Neural cell (in vitro differentiated cells): ENCODE data around the gene DPP10. TPM values are rescaled to one million over a fixed set of nuclear protein-coding genes. Genes with fewer than 3 reads are reported as not detected.

Source experiments
- H2AFZ ChIP-seq: fragments of 200-600, 300-800 bp; sonication (generic), shearing (Covaris generic); 2 replicates; pipeline ENCODE4 v1.6.0; 2014; ENCODE audit warnings: low read depth, mild to moderate bottlenecking, antibody characterized with exemption, low read length, moderate library complexity
- H3F3A ChIP-seq: fragments of 200-600 bp; shearing (Covaris generic); 2 replicates; pipeline ENCODE4 v1.6.1; 2016; ENCODE audit warnings: mild to moderate bottlenecking, moderate library complexity, mixed read lengths, antibody characterized with exemption, low read length; ENCODE audit not compliant: insufficient read depth, poor library complexity, severe bottlenecking
- H3K27ac ChIP-seq: fragments of 200-600, 300-800 bp; sonication (generic), shearing (Covaris generic); 2 replicates; pipeline ENCODE4 v1.5.1; 2014; ENCODE audit warnings: mild to moderate bottlenecking, low read length, moderate library complexity
- H3K27me3 ChIP-seq: fragments of 300-800, 200-600 bp; sonication (generic), shearing (Covaris generic); 2 replicates; pipeline ENCODE4 v1.6.0; 2014; ENCODE audit warnings: mild to moderate bottlenecking, low read depth, low read length, moderate library complexity; ENCODE audit not compliant: insufficient read depth
- H3K36me3 ChIP-seq: fragments of 300-800, 200-600 bp; sonication (generic), shearing (Covaris generic); 2 replicates; pipeline ENCODE4 v1.5.1; 2014; ENCODE audit warnings: mild to moderate bottlenecking, antibody characterized with exemption, low read length, moderate library complexity; ENCODE audit not compliant: insufficient read depth
- H3K4me2 ChIP-seq: fragments of 300-800, 200-600 bp; sonication (generic), shearing (Covaris generic); 2 replicates; pipeline ENCODE4 v1.6.0; 2014; ENCODE audit warnings: mild to moderate bottlenecking, low read length
- H3K4me3 ChIP-seq: fragments of 300-800, 200-600 bp; sonication (generic), shearing (Covaris generic); 2 replicates; pipeline ENCODE4 v1.5.1; 2014; ENCODE audit warnings: mild to moderate bottlenecking, low read length, moderate library complexity
- H3K79me2 ChIP-seq: fragments of 200-600 bp; shearing (Covaris generic); replicated peaks from 2 replicates; pipeline ENCODE4 v1.6.0; 2014; ENCODE audit warnings: mild to moderate bottlenecking, low read length, moderate library complexity; ENCODE audit not compliant: insufficient read depth
- H3K9ac ChIP-seq: fragments of 300-800, 200-600 bp; sonication (generic), shearing (Covaris generic); 2 replicates; pipeline ENCODE4 v1.6.1; 2016; ENCODE audit warnings: mild to moderate bottlenecking, low read length, mixed read lengths
- H3K9me2 ChIP-seq: fragments of 200-600 bp; shearing (Covaris generic); 2 replicates; pipeline ENCODE4 v1.6.1; 2016; ENCODE audit warnings: mild to moderate bottlenecking, low read length, mixed read lengths; ENCODE audit not compliant: insufficient read depth
- H3K9me3 ChIP-seq: fragments of 200-600, 300-800 bp; sonication (generic), shearing (Covaris generic); 2 replicates; pipeline ENCODE4 v1.6.1; 2016; ENCODE audit warnings: mild to moderate bottlenecking, mixed run types, low read length, moderate library complexity, mixed read lengths
- H4K20me1 ChIP-seq: fragments of 200-600 bp; shearing (Covaris generic); 2 replicates; pipeline ENCODE4 v1.6.1; 2016; ENCODE audit warnings: mild to moderate bottlenecking, mixed run types; ENCODE audit not compliant: insufficient read depth
- CTCF ChIP-seq: fragments of 450-650 bp; IDR thresholded peaks from 2 replicates; pipeline ENCODE4 v1.5.1; 2014; ENCODE audit warnings: antibody characterized with exemption, mild to moderate bottlenecking, moderate library complexity; ENCODE audit not compliant: poor library complexity, severe bottlenecking
- EP300 ChIP-seq: fragments of 450-650 bp; conservative IDR thresholded peaks from 2 replicates; pipeline ENCODE4 v1.6.1; 2014; ENCODE audit warnings: antibody characterized with exemption, mild to moderate bottlenecking, moderate library complexity; ENCODE audit not compliant: poor library complexity, severe bottlenecking
- EZH2 ChIP-seq: fragments of 200-600, 300-800 bp; shearing (Covaris generic), sonication (generic); IDR thresholded peaks from 2 replicates; pipeline ENCODE4 v1.6.1; 2014; ENCODE audit warnings: antibody characterized with exemption, low read length, borderline replicate concordance, mild to moderate bottlenecking; ENCODE audit not compliant: insufficient read depth, poor library complexity, severe bottlenecking
- POLR2AphosphoS5 ChIP-seq: IDR thresholded peaks from 2 replicates; pipeline ENCODE4 v1.6.1; 2012
- RAD21 ChIP-seq: fragments of 450-650 bp; conservative IDR thresholded peaks from 2 replicates; pipeline ENCODE4 v1.6.1; 2014; ENCODE audit warnings: antibody characterized with exemption, mild to moderate bottlenecking, moderate library complexity
- SMC3 ChIP-seq: fragments of 450-650 bp; conservative IDR thresholded peaks from 2 replicates; pipeline ENCODE4 v1.6.1; 2014; ENCODE audit warnings: antibody characterized with exemption, mild to moderate bottlenecking, moderate library complexity; ENCODE audit not compliant: poor library complexity
- TAF1 ChIP-seq: IDR thresholded peaks from 2 replicates; pipeline ENCODE4 v1.6.1; 2012; ENCODE audit warnings: low read depth
- polyA plus RNA-seq: library from polyadenylated mRNA; depleted of rRNA; stranded (reverse); fragments of >200 nt; gene quantifications from 2 replicates; pipeline ENCODE4 v1.2.3, GENCODE V29; 2014
- TF ChIP-seq, protein P1 (sequence below): IDR thresholded peaks from 2 replicates; pipeline ENCODE4 v1.6.1; 2012; ENCODE audit warnings: borderline replicate concordance

Gene DPP10
- polyA plus RNA-seq, 1 donor from 2014 or later = 13.9 TPM

DNA sequence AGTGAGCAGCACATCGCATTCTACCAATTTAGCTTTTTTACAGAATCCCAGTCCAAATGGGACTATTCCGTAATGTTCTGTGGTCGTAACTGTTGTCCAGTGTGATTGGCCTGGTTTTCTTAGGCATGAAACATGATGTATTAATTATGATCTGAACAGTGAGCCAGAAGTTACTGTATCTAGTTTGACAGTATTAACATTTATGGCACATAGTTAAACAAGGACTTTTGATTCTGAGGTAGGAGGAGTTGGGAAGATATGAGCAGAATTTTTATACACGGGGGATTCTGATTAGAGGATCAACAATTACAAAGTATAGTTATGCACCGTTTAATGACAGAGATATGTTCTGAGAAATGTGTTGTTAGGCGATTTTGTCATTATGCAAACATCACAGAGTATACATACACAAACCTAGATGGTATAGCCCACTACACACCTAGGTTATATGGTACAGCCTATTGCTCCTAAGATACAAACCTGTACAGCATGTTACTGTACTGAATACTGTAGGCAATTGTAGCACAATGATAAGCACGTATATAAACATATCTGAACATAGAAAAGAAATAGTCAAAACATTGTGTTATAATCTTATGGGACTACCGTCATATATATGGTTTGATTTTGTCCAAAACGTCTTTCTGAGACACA, 85.0 kb downstream of the DPP10 start:
- Histone ChIP-seq H3K79me2 (no peaks in the 10 kb centered on the region), H3K9me3 (no peaks in the 10 kb centered on the region), H3K9ac (no peak overlapping the region), H3K36me3 (no peaks in the 10 kb centered on the region), H3F3A (no peaks in the 10 kb centered on the region), H4K20me1 (no peaks in the 10 kb centered on the region), H3K27ac (no peak overlapping the region), H3K4me3 (no peak overlapping the region), H2AFZ (no peak overlapping the region), H3K4me2 (no peak overlapping the region), H3K9me2 (no peaks in the 10 kb centered on the region), H3K27me3 (no peaks in the 10 kb centered on the region)
- TF ChIP-seq, protein P1, sequence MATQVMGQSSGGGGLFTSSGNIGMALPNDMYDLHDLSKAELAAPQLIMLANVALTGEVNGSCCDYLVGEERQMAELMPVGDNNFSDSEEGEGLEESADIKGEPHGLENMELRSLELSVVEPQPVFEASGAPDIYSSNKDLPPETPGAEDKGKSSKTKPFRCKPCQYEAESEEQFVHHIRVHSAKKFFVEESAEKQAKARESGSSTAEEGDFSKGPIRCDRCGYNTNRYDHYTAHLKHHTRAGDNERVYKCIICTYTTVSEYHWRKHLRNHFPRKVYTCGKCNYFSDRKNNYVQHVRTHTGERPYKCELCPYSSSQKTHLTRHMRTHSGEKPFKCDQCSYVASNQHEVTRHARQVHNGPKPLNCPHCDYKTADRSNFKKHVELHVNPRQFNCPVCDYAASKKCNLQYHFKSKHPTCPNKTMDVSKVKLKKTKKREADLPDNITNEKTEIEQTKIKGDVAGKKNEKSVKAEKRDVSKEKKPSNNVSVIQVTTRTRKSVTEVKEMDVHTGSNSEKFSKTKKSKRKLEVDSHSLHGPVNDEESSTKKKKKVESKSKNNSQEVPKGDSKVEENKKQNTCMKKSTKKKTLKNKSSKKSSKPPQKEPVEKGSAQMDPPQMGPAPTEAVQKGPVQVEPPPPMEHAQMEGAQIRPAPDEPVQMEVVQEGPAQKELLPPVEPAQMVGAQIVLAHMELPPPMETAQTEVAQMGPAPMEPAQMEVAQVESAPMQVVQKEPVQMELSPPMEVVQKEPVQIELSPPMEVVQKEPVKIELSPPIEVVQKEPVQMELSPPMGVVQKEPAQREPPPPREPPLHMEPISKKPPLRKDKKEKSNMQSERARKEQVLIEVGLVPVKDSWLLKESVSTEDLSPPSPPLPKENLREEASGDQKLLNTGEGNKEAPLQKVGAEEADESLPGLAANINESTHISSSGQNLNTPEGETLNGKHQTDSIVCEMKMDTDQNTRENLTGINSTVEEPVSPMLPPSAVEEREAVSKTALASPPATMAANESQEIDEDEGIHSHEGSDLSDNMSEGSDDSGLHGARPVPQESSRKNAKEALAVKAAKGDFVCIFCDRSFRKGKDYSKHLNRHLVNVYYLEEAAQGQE = no peak
- TF ChIP-seq EZH2 = no peak
- TF ChIP-seq POLR2AphosphoS5 = no peak
- no peak for TF ChIP-seq TAF1

GRCh38 chr2:114534116-114535084, 92.0 kb downstream of the DPP10 start:
- no peak overlapping the region for H3K9ac ChIP-seq
- no peak overlapping the region for H3K4me3 ChIP-seq
- no peak overlapping the region for H3K27ac ChIP-seq
- no peaks in the 10 kb centered on the region for H3K27me3 ChIP-seq
- H3K9me2 ChIP-seq = no peaks in the 10 kb centered on the region
- no peaks in the 10 kb centered on the region for H4K20me1 ChIP-seq
- no peaks in the 10 kb centered on the region for H3K79me2 ChIP-seq
- no peak overlapping the region for H2AFZ ChIP-seq
- H3K4me2 ChIP-seq = no peak overlapping the region
- H3K36me3 ChIP-seq = no peaks in the 10 kb centered on the region
- no peaks in the 10 kb centered on the region for H3K9me3 ChIP-seq
- no peaks in the 10 kb centered on the region for H3F3A ChIP-seq
- TF ChIP-seq RAD21 = no peak
- no peak for TF ChIP-seq EP300
- no peak for TF ChIP-seq TAF1
- TF ChIP-seq CTCF = no peak
- TF ChIP-seq SMC3 = no peak
